ENCODE results near the gene EML6.

DNA sequence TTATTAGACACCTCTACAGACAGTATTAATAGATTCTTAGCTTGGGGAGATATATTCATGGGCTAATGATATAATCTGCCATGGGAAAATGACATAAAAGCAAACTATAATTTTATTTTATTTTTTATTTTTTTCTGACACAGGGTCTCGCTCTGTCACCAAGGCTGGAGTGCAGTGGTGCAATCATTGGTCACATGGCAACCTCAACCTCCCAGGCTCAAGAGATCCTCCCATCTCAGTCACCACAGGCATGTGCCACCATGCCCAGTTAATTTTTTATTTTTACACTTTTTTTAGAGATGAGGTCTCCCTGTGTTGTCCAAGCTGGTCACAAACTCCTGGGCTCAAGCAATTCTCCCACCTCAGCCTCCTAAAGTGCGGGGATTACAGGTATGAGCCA, 287.5 kb downstream of the EML6 start:
- TF ChIP-seq POLR2A (IDR thresholded peaks at IDR 0.05) = no peak
- TF ChIP-seq CTCF (IDR thresholded peaks at IDR 0.05) = no peak
